H9 (cell line): ENCODE data around the gene ZFTA. TPM values are rescaled to one million over a fixed set of nuclear protein-coding genes. Genes with fewer than 3 reads are reported as not detected.

Experiments
- DNase-seq: peaks from one replicate; pipeline ENCODE4 v3.0.0-alpha.2; 2017
- H2AFZ ChIP-seq: one replicate; pipeline ENCODE4 v1.6.1; 2013; ENCODE audit warnings: mild to moderate bottlenecking, low read length, control low read depth, moderate library complexity
- H2AK5ac ChIP-seq: 2 replicates; pipeline ENCODE4 v1.6.1; 2013; ENCODE audit warnings: low read length, control low read depth, mixed read lengths; ENCODE audit not compliant: insufficient read length
- H2BK120ac ChIP-seq: one replicate; pipeline ENCODE4 v1.6.1; 2013; ENCODE audit warnings: low read depth, mild to moderate bottlenecking, low read length, control low read depth, inconsistent platforms; ENCODE audit not compliant: poor library complexity, severe bottlenecking
- H2BK12ac ChIP-seq: 2 replicates; pipeline ENCODE4 v1.6.1; 2013; ENCODE audit warnings: low read length, control low read depth, mixed read lengths, low read depth; ENCODE audit not compliant: insufficient read length
- H2BK15ac ChIP-seq: 2 replicates; pipeline ENCODE4 v1.6.1; 2013; ENCODE audit warnings: low read depth, low read length, control low read depth
- H2BK20ac ChIP-seq: one replicate; pipeline ENCODE4 v1.6.1; 2013; ENCODE audit warnings: low read depth, mild to moderate bottlenecking, low read length, control low read depth, inconsistent platforms; ENCODE audit not compliant: poor library complexity, severe bottlenecking
- H2BK5ac ChIP-seq: 2 replicates; pipeline ENCODE4 v1.6.1; 2013; ENCODE audit warnings: low read length, control low read depth, mixed read lengths; ENCODE audit not compliant: insufficient read length
- H3K14ac ChIP-seq: 2 replicates; pipeline ENCODE4 v1.6.1; 2013; ENCODE audit warnings: low read length, control low read depth; ENCODE audit not compliant: insufficient read depth
- H3K18ac ChIP-seq: 2 replicates; pipeline ENCODE4 v1.6.1; 2013; ENCODE audit warnings: low read depth, mild to moderate bottlenecking, mixed read lengths, low read length, control low read depth; ENCODE audit not compliant: insufficient read length
- H3K23ac ChIP-seq: 2 replicates; pipeline ENCODE4 v1.6.1; 2013; ENCODE audit warnings: low read length, control low read depth, mixed read lengths, low read depth; ENCODE audit not compliant: insufficient read length
- H3K23me2 ChIP-seq: 2 replicates; pipeline ENCODE4 v1.6.1; 2013; ENCODE audit warnings: low read depth, mild to moderate bottlenecking, mixed read lengths, low read length, control low read depth; ENCODE audit not compliant: insufficient read length, poor library complexity, severe bottlenecking
- H3K27ac ChIP-seq: 2 replicates; pipeline ENCODE4 v1.5.1; 2013; ENCODE audit warnings: low read length, control low read depth, mixed read lengths, low read depth; ENCODE audit not compliant: insufficient read length
- H3K27me3 ChIP-seq: 2 replicates; pipeline ENCODE4 v1.6.1; 2013; ENCODE audit warnings: low read length, control low read depth, inconsistent platforms; ENCODE audit not compliant: insufficient read depth
- H3K4ac ChIP-seq: 2 replicates; pipeline ENCODE4 v1.6.1; 2013; ENCODE audit warnings: low read depth, mild to moderate bottlenecking, control low read depth, inconsistent platforms, low read length, moderate library complexity
- H3K4me1 ChIP-seq: 2 replicates; pipeline ENCODE4 v1.6.1; 2013; ENCODE audit warnings: low read length, control low read depth, inconsistent platforms; ENCODE audit not compliant: insufficient read depth
- H3K4me2 ChIP-seq: 2 replicates; pipeline ENCODE4 v1.6.1; 2013; ENCODE audit warnings: low read length, control low read depth, mixed read lengths; ENCODE audit not compliant: insufficient read length, insufficient read depth
- H3K56ac ChIP-seq: 2 replicates; pipeline ENCODE4 v1.6.1; 2013; ENCODE audit warnings: low read depth, mild to moderate bottlenecking, mixed read lengths, low read length, control low read depth; ENCODE audit not compliant: insufficient read length
- H3K79me1 ChIP-seq: 2 replicates; pipeline ENCODE4 v1.6.1; 2013; ENCODE audit warnings: low read depth, mild to moderate bottlenecking, moderate library complexity, low read length, control low read depth, inconsistent platforms; ENCODE audit not compliant: insufficient read depth, poor library complexity, severe bottlenecking
- H3K79me2 ChIP-seq: 2 replicates; pipeline ENCODE4 v1.6.1; 2013; ENCODE audit warnings: low read length, control low read depth, inconsistent platforms; ENCODE audit not compliant: insufficient read depth
- H3K9ac ChIP-seq: 2 replicates; pipeline ENCODE4 v1.6.1; 2013; ENCODE audit warnings: low read length, control low read depth, mixed read lengths; ENCODE audit not compliant: insufficient read length; ENCODE audit errors: extremely low read depth
- H3K9me3 ChIP-seq: one replicate; pipeline ENCODE4 v1.6.1; 2013; ENCODE audit warnings: low read depth, low read length, inconsistent platforms; ENCODE audit not compliant: control insufficient read depth
- H3T11ph ChIP-seq: one replicate; pipeline ENCODE4 v1.6.1; 2013; ENCODE audit warnings: mild to moderate bottlenecking, low read length, control low read depth, inconsistent platforms
- H4K20me1 ChIP-seq: one replicate; pipeline ENCODE4 v1.6.1; 2013; ENCODE audit not compliant: control insufficient read depth, insufficient read length, insufficient read depth
- H4K5ac ChIP-seq: 2 replicates; pipeline ENCODE4 v1.6.1; 2013; ENCODE audit warnings: low read depth, mild to moderate bottlenecking, mixed read lengths, low read length, control low read depth; ENCODE audit not compliant: insufficient read length
- H4K8ac ChIP-seq: replicated peaks from 2 replicates; pipeline ENCODE4 v1.6.1; 2013; ENCODE audit warnings: low read length, control low read depth, mixed read lengths, low read depth; ENCODE audit not compliant: insufficient read length
- H4K91ac ChIP-seq: 2 replicates; pipeline ENCODE4 v1.6.1; 2013; ENCODE audit warnings: low read depth, mild to moderate bottlenecking, moderate library complexity, mixed read lengths, low read length, control low read depth; ENCODE audit not compliant: insufficient read length
- H3K27ac Mint-ChIP-seq, 3 experiments: 2 replicates in 2 of 3; 3 replicates in 1 of 3; pipeline ENCODE4 v1.8.0; 2020 to 2021; ENCODE audit warnings: mixed read lengths in 3 of 3, mild to moderate bottlenecking in 1 of 3, moderate library complexity in 1 of 3
- H3K27me3 Mint-ChIP-seq: 2 replicates; pipeline ENCODE4 v1.8.0; 2021; ENCODE audit warnings: low read depth, mild to moderate bottlenecking, moderate library complexity, mixed read lengths
- H3K36me3 Mint-ChIP-seq, 3 experiments: 2 replicates in 2 of 3; 3 replicates in 1 of 3; pipeline ENCODE4 v1.8.0; 2020 to 2021; ENCODE audit warnings: low read depth in 3 of 3, mixed read lengths in 3 of 3; ENCODE audit not compliant: insufficient read depth in 1 of 3
- H3K4me1 Mint-ChIP-seq, 2 experiments: 2 replicates each; pipeline ENCODE4 v1.8.0; 2020; ENCODE audit warnings: mixed read lengths in 2 of 2
- H3K4me3 Mint-ChIP-seq, 2 experiments: 2 replicates in 1 of 2; 3 replicates in 1 of 2; pipeline ENCODE4 v1.8.0; 2020 to 2021; ENCODE audit warnings: mild to moderate bottlenecking in 2 of 2, mixed read lengths in 2 of 2, moderate library complexity in 1 of 2
- H3K9me3 Mint-ChIP-seq, 2 experiments: 2 replicates in 1 of 2; 3 replicates in 1 of 2; pipeline ENCODE4 v1.8.0; 2020; ENCODE audit warnings: mild to moderate bottlenecking in 2 of 2, mixed read lengths in 2 of 2, moderate library complexity in 1 of 2
- CTCF ChIP-seq: fragments of 200-600 bp; sonication (generic); conservative IDR thresholded peaks from 3 replicates; pipeline ENCODE4 v1.8.0; 2021; ENCODE audit warnings: antibody characterized with exemption, mild to moderate bottlenecking
- WGBS: extraction: QIAGEN DNeasy Blood & Tissue Kit; methylation state at CpG from one replicate; pipeline ENCODE4 v1.1.7; 2013; ENCODE audit warnings: missing lambda C conversion rate, low lambda C conversion rate, mixed read lengths; ENCODE audit not compliant: insufficient read length; ENCODE audit errors: extremely low coverage; 5-methylcytosine and 5-hydroxymethylcytosine counted together
- total RNA-seq: library from RNA; stranded (reverse); gene quantifications from 2 replicates; pipeline ENCODE4 v1.2.1, GENCODE V29; 2021

Gene ZFTA
- total RNA-seq, 1 experiment from 2014 or later = 48.2 TPM

- no peak for DNase-seq
- Histone ChIP-seq H3K23ac (no peak overlapping the region), H4K20me1 (peaks cover 3% of the 10 kb centered on the region), H3K79me1 (peaks cover 10% of the 10 kb centered on the region), H3K27me3 (no peaks in the 10 kb centered on the region), H3T11ph (no peak overlapping the region), H4K5ac (no peak overlapping the region), H2AFZ (no peak overlapping the region), H2AK5ac (no peak overlapping the region), H3K4ac (no peak overlapping the region), H3K14ac (no peak overlapping the region), H3K27ac (no peak overlapping the region), H2BK120ac (no peak overlapping the region), H2BK12ac (no peak overlapping the region), H2BK5ac (no peak overlapping the region), H4K91ac (no peak overlapping the region), H3K4me1 (peaks cover 3% of the 10 kb centered on the region; the same call in 1 of the 2 replicates), H3K9me3 (no peaks in the 10 kb centered on the region), H3K56ac (no peak overlapping the region), H3K18ac (no peak overlapping the region), H3K79me2 (peaks cover 20% of the 10 kb centered on the region), H2BK20ac (no peak overlapping the region), H3K9ac (no peak overlapping the region), H4K8ac (no peak overlapping the region), H2BK15ac (no peak overlapping the region), H3K4me2 (no peak overlapping the region), H3K23me2 (peaks cover 10% of the 10 kb centered on the region)
- H3K4me3 Mint-ChIP-seq = no peak overlapping the region; a peak in 1 of 5 replicates
- peaks cover 8% of the 10 kb centered on the region; the same call in 1 of the 2 replicates for H3K27me3 Mint-ChIP-seq
- H3K4me1 Mint-ChIP-seq = peaks cover 27 to 29% of the 10 kb centered on the region in 2 experiments
- peaks cover 43 to 70% (median 65%) of the 10 kb centered on the region in 3 experiments; a peak in 6 of 7 replicates for H3K36me3 Mint-ChIP-seq
- no peak for TF ChIP-seq CTCF
- H3K9me3 Mint-ChIP-seq = no peaks in the 10 kb centered on the region
- WGBS = no CpG with 5 or more reads among the region's 3 CpGs
- H3K27ac Mint-ChIP-seq = no peak overlapping the region
Measured at GRCh38 chr11:63816732-63817131, 48.2 kb upstream of the ZFTA start.
